ENCODE measurements around the gene WBP11.

DNA sequence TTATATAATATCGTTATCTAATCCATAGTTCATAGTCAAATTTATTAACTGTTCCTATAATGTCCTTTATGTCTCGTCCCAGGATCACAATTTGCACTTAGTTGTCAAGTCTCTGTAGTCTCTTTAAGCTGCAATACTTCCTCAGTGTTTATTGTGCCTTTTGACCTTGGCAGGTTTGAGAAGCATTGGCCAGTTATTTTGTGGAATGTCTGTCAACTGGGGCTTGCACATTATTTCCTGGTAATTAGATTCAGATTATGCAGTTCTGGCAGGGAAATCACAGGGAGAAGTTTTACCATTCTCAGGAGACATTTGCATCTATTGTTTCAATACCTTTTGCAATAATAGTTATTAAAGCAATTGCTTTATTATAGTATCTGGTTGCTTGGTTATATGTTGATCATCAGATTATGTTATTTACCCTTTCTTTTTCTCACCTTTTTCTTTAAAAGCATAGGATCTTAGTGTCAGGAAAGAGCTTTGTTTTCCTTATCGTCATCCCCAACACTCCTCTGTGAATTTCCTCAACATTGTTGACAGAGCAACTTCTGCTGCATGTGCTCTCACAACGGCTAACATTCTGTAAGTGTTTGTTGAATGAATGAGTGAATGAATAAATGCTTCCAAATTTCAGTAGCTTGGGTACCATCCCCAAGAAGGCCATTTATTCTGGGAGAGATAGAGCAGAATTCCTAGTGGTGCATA is 43.8 kb upstream of the WBP11 start:
- TF ChIP-seq POLR2AphosphoS5 (IDR thresholded peaks at IDR 0.05; ENCODE audit: low read depth, low read length) (no peak), POLR2A (IDR thresholded peaks at IDR 0.05; ENCODE audit: low read depth, low read length) (no peak), TAF1 (IDR thresholded peaks at IDR 0.05; ENCODE audit: borderline replicate concordance, low read depth, low read length) (no peak)

All from GM12892 (cell line).